HG03460 (cell line): ENCODE results near the gene DISP1.

Experiments used
- ATAC-seq: cut with Tn5 transposase; IDR thresholded peaks from one replicate; pipeline ENCODE4 v1.9.1; 2021; ENCODE audit not compliant: unreplicated experiment

The DISP1 gene, protein sequence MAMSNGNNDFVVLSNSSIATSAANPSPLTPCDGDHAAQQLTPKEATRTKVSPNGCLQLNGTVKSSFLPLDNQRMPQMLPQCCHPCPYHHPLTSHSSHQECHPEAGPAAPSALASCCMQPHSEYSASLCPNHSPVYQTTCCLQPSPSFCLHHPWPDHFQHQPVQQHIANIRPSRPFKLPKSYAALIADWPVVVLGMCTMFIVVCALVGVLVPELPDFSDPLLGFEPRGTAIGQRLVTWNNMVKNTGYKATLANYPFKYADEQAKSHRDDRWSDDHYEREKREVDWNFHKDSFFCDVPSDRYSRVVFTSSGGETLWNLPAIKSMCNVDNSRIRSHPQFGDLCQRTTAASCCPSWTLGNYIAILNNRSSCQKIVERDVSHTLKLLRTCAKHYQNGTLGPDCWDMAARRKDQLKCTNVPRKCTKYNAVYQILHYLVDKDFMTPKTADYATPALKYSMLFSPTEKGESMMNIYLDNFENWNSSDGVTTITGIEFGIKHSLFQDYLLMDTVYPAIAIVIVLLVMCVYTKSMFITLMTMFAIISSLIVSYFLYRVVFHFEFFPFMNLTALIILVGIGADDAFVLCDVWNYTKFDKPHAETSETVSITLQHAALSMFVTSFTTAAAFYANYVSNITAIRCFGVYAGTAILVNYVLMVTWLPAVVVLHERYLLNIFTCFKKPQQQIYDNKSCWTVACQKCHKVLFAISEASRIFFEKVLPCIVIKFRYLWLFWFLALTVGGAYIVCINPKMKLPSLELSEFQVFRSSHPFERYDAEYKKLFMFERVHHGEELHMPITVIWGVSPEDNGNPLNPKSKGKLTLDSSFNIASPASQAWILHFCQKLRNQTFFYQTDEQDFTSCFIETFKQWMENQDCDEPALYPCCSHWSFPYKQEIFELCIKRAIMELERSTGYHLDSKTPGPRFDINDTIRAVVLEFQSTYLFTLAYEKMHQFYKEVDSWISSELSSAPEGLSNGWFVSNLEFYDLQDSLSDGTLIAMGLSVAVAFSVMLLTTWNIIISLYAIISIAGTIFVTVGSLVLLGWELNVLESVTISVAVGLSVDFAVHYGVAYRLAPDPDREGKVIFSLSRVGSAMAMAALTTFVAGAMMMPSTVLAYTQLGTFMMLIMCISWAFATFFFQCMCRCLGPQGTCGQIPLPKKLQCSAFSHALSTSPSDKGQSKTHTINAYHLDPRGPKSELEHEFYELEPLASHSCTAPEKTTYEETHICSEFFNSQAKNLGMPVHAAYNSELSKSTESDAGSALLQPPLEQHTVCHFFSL (N-terminal part only)

GRCh38 chr1:222814536-222815439 is at the start of gene DISP1:
Gene DISP1, plus strand, starts transcription at chr1:222815039. Its CDS starts 127,785 bp downstream, at chr1:222942824.
- ATAC-seq: peak; percentile 93

DNA sequence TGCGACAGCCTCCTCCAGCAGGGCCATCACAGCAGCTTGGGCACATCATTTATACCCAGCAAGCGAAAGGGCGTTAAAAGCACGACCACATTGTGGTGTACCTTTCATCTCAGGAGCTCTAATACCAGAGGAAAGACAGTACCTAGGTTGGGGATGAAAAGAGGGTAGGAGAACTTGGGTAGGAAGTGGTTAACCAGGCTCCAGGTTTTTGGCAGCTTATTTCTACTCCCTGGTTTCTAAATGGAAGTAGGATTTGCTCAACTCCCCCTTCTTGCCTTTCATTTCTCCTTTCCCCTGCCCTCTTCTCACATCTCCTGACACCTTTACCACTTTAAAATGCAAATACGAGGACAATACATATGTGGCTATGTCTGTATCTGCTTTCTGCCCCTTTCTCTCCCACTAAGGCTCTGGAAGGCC is 47.7 kb upstream of the DISP1 start:
- ATAC-seq: no peak

DNA sequence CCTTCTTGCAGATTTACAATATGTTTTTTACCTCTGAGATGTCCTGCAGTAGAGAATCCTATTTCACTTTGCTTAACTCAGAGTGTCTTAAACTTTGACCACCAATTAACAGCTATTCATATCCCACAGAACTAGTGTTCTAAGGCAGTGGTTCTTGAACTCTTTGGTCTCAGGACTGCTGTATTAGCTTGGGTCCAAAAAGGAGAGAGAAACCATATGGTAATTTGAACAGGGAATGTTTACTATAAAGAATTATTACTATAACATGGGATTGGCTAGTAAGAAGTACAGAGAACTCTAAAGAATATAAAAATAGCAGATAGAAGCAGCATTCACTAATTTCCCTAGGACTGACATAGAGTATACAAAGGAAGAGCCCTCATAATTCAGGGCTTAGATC is 46.2 kb upstream of the DISP1 start:
- no peak for ATAC-seq

DNA sequence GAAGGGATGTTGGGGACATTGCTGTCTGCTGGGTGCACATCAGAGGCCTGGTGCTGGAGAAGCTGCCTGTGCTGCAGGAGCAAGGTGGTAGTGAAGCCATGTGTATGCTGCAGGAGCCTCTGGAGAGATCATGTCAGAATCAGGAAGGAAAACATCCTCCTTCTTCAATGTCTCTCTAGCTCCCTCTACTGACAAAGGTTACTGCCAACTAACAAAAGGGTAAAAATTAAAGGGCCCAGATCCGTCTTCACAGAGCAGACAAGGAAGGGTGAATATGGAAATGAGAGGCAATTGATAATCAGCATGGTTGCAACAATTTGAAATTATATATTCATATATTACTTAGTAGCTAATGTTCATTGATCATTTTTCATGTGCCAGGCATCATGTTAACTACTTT is 45.7 kb upstream of the DISP1 start:
- no peak for ATAC-seq

DNA sequence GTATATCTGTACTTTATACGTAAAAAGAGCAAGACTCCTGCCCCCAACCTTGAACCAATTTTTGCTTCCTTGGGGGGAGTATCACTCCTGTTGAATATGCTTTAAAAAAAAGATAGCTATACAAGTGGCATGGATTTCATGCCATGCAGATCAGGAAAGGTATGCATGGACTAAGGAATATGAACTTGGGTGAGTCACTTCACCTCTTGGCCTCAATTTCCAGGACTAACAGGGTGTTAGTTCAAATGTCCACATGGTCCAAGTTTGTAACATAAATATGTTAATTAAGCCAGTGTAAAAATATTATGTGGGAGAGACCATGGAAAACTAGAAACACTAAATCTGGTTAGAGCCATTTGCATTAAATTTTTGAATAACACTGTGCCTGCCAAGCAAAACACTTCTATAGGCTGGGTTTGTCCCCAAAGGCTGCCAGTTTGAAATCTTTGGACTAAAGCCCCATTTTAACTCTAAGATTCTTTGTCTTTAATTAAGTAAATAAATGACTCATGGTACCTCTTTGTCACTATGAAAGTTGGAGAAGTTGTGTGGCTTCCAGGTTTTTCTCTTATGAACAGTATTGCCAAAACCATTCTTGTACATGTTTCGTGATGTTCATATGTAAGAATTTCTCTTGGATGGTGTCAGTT is 44.7 kb upstream of the DISP1 start:
- no peak for ATAC-seq

GRCh38 chr1:222772996-222773379 is 41.9 kb upstream of the DISP1 start:
- ATAC-seq: peak; percentile 75

DNA sequence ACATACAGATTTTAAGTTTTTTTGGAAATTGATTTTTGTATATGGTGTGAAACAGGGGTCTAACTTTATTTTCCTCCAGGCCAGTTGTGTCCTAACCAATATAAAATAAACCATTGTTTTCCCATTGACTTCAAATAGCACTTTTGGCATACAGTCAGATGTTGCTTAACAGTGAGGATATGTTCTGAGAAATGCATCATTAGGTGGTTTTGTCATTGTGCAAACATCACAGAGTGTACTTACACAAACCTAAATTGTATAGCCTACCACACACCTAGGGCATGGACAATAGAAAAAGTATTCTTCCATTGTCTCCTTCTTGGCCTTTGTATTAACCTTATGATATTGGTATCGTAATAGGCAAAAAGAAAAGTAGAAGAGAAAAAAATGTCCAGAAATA is 37.4 kb upstream of the DISP1 start:
- no peak for ATAC-seq

DNA sequence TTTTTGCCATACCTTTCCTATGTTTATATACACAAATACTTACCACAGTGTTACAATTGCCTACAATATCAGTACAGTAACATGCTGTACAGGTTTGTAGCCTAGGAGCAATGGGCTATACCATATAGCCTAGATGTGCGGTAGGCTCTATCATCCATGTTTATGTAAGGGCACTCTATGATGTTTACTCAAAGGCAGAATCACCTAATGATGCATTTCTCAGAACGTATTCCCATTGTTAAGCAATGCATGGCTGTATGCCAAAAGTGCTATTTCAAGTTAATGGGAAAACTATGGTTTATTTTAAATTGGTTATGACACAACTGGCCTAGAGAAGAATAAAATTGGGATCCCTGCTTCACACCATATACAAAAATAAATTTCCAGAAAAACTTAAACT is 36.9 kb upstream of the DISP1 start:
- no peak for ATAC-seq

GRCh38 chr1:222781251-222781650 is 33.6 kb upstream of the DISP1 start:
- no peak for ATAC-seq

GRCh38 chr1:222783051-222783450 is 31.8 kb upstream of the DISP1 start:
- ATAC-seq: no peak

DNA sequence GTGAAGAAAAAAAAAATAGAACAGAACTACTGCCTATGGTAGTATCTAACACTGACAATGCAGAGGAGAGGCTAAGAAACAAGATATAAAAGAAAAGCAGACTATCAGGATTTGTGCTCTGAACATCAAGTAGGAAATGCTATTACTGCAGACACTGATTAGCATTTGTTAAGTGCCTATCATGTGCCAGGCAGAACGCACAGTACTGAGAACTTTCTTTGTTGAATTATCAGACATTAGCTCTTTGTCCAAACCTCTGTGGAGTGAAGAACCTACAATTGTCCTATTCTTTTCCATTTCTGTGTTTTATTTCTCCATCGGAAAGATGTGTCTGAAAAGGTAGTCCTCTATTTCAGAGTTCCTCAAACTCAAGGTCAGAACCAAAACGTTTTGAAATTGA is 30.5 kb upstream of the DISP1 start:
- no peak for ATAC-seq

GRCh38 chr1:222784916-222785315 is 29.9 kb upstream of the DISP1 start:
- ATAC-seq: no peak

DNA sequence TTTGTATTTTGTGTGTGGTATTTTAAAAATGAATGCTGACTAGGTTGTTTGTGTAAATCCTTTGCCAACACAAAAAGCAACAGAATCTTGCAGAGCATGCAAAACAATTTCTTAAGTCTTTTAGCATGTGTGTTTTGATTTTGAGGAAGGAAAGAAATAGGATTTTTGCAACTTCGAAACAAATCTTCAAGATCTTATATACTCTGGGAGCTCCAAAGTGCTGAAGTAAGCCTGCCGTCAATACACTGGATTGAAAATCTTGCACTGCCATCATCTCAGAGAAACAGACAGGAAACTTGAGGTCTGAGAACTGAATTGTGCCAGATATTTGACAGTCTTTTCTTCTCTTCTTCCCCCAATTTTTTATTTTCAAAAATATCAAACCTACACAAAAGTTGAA is 29.3 kb upstream of the DISP1 start:
- no peak for ATAC-seq

GRCh38 chr1:222786121-222786520 is 28.7 kb upstream of the DISP1 start:
- ATAC-seq: no peak

DNA sequence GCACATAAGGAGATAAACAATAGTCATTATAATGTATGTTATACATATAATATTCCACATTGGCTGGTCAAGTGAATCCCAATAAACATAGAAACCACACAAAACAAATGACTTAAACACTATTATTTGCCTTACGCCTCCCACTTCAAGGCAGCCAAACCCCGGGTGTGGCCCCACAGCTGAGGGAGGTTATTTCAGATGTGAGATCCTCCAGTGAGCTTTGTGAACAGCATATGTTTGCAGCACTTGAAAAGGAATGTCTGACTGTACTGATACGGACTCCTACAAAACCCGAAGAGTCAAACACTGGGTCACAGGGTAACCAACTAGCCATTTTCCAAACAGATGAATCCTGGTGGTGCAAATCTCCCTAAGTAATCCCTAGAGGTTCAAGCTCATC is 27.1 kb upstream of the DISP1 start:
- no peak for ATAC-seq

GRCh38 chr1:222788402-222789156 is 26.3 kb upstream of the DISP1 start:
- no peak for ATAC-seq

GRCh38 chr1:222790115-222790514 is 24.7 kb upstream of the DISP1 start:
- no peak for ATAC-seq

DNA sequence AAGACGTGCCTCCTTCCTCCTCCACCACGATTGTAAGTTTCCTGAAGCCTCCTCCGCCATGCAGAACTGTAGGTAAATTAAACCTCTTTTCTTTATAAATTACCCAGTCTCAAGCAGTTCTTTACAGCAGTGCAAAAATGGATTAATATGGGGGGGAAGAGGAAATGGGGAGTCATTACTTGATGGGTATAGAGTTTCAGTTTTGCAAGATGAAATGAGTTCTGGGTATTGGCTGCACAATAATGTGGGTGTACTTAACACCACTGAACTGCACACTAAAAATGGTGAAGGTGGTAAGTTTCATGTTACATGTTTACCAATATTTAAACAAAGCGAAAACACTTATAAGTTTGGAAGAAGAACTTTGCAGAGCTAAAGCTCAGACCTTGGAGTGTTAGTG is 24.3 kb upstream of the DISP1 start:
- no peak for ATAC-seq
